ENCODE results near the gene FOXC2.

DNA sequence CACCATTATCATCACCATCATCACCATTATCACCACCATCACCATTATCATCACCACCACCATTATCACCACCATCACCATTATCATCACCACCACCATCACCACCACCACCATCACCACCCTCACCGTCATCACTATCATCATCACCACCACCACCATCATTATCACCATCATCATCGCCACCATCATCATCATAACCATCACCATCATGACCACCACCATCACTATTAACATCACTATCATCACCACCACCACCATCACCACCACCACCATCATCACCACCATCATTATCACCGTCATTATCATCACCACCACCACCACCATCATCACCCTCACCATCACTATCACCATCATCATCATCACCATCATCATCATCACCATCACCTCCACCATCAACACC, 20.9 kb downstream of the FOXC2 start:
- TF ChIP-seq, protein P1, sequence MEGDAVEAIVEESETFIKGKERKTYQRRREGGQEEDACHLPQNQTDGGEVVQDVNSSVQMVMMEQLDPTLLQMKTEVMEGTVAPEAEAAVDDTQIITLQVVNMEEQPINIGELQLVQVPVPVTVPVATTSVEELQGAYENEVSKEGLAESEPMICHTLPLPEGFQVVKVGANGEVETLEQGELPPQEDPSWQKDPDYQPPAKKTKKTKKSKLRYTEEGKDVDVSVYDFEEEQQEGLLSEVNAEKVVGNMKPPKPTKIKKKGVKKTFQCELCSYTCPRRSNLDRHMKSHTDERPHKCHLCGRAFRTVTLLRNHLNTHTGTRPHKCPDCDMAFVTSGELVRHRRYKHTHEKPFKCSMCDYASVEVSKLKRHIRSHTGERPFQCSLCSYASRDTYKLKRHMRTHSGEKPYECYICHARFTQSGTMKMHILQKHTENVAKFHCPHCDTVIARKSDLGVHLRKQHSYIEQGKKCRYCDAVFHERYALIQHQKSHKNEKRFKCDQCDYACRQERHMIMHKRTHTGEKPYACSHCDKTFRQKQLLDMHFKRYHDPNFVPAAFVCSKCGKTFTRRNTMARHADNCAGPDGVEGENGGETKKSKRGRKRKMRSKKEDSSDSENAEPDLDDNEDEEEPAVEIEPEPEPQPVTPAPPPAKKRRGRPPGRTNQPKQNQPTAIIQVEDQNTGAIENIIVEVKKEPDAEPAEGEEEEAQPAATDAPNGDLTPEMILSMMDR (IDR thresholded peaks at IDR 0.05) = no peak
- no peak for TF ChIP-seq ZFX (IDR thresholded peaks at IDR 0.05; ENCODE audit: borderline replicate concordance)
